WI38 (cell line): Measurements from ENCODE around the gene CMYA5.

Experiments used
- H3K4me3 ChIP-seq: 2 replicates; pipeline ENCODE4 v1.5.1; 2011; ENCODE audit warnings: low read depth, mild to moderate bottlenecking, control low read depth, low read length
- CTCF ChIP-seq: IDR thresholded peaks from 2 replicates; pipeline ENCODE4 v1.5.1; 2012; ENCODE audit warnings: low read depth, mild to moderate bottlenecking, control low read depth, low read length

The CMYA5 gene

GRCh38 chr5:79720096-79720495 is 30.5 kb downstream of the CMYA5 start:
- TF ChIP-seq CTCF = no peak
- no peak overlapping the region for H3K4me3 ChIP-seq

- TF ChIP-seq CTCF = no peak
- H3K4me3 ChIP-seq = no peak overlapping the region
Observed at GRCh38 chr5:79727451-79728355, 38.1 kb downstream of the CMYA5 start.

GRCh38 chr5:79728396-79728795 is 38.8 kb downstream of the CMYA5 start:
- TF ChIP-seq CTCF = no peak
- no peak overlapping the region for H3K4me3 ChIP-seq

DNA sequence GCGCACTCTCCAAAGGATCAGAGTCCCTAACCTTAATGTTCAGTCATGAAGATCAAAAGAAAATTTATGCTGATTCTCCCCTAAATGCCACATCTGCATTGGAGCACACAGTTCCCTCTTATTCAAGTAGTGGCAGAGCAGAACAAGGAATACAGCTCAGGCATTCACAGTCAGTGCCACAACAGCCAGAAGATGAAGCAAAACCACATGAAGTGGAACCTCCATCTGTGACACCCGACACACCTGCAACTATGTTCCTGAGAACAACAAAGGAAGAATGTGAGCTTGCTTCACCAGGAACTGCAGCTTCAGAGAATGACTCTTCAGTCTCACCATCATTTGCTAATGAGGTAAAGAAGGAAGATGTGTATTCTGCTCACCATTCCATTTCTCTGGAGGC is 40.0 kb downstream of the CMYA5 start:
- H3K4me3 ChIP-seq = no peak overlapping the region
- TF ChIP-seq CTCF = no peak

DNA sequence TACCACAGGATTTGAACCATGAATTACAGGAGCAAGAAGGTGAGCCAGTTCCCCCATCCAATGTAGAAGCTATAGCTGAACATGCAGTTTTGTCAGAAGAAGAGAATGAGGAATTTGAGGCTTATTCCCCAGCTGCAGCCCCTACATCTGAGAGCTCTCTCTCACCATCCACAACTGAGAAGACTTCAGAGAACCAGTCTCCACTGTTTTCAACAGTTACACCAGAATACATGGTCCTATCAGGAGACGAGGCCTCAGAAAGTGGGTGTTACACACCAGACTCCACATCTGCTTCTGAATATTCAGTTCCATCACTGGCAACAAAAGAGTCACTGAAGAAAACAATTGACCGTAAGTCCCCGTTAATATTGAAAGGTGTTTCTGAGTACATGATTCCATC is 40.9 kb downstream of the CMYA5 start:
- no peak overlapping the region for H3K4me3 ChIP-seq
- TF ChIP-seq CTCF = no peak

DNA sequence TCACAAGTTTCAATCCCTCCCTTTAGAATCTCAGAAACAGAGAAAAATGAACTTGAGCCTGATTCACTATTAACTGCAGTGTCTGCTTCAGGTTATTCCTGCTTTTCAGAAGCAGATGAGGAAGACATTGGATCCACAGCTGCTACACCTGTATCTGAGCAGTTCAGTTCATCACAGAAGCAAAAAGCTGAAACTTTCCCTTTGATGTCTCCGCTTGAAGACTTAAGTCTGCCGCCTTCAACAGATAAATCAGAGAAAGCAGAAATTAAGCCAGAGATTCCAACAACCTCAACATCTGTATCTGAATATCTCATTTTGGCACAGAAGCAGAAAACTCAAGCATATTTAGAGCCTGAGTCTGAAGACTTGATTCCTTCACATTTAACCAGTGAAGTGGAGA is 42.1 kb downstream of the CMYA5 start:
- no peak for TF ChIP-seq CTCF
- no peak overlapping the region for H3K4me3 ChIP-seq
